LNCaP clone FGC (cell line): ENCODE data around the gene C22orf31.
"Not testable (repeated sequence)": the region's sequence is repeated elsewhere in the genome, so short reads cannot be mapped to it uniquely, and the experiment has no call there.

Experiments
- DNase-seq: peaks from one replicate; pipeline ENCODE4 v3.0.0-alpha.2; 2011; ENCODE audit warnings: low read depth
- H3K4me3 ChIP-seq: 2 replicates; pipeline ENCODE4 v1.5.1; 2011; ENCODE audit warnings: mild to moderate bottlenecking, low read depth, low read length, control low read depth
- CTCF ChIP-seq: IDR thresholded peaks from 2 replicates; pipeline ENCODE4 v1.5.1; 2012; ENCODE audit warnings: mild to moderate bottlenecking; ENCODE audit not compliant: control insufficient read depth, insufficient read depth; ENCODE audit errors: extremely low read depth

The C22orf31 gene

DNA sequence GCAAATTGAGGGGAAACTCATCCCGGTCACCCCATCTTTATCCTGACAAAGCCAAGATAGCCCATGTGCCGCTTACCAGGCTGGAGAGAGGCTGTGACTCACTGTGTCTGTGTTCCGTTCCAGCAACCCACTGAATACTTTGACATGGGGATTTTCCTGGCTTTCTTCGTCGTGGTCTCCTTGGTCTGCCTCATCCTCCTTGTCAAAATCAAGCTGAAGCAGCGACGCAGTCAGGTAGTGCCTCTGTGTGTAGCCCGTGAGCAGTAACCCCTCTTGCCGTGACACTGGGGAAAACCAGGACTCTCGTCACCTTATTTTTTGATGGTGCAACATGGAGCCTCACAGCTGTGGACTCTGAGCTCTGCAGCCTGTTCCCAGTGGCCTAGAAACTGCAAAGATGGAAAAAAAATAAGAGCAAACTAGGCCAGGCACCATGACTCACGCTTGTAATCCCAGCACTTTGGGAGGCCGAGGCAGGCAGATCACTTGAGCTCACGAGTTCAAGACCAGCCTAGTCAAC is 16.9 kb downstream of the C22orf31 start:
- H3K4me3 ChIP-seq, result no peak overlapping the region
- DNase-seq, result no peak
- TF ChIP-seq CTCF, result no peak

DNA sequence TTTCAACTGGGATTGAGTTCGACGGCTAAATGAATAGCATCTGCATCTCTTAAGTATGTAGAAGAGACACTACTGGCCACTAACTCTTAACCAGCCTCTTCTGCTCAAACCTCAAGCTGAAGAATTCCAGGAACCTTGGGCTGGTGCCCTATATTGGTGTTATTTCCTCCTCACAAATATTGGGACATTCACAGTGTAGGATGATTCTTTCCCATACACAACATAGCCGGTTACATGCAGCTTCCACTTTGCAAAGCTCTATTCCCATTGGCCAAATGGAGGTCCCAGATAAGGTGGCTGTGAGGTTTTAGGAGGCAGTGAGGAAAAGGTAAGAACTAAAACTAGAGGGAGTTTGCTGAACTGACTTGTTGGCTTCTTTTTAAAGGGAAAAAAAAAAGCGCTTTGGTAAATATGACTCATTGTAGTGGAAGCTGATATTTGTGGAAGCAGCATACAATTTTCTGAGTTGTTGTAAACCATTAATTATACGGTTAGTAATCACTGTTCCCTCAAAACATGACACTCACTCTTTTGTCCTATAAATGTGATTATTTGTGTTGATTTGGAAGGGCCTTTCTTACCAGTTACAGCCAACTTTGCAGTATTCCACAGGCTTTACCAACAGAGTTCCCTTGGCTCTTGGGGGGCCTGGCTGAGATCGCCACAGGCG is 17.6 kb downstream of the C22orf31 start:
- TF ChIP-seq CTCF, result no peak
- H3K4me3 ChIP-seq, result no peak overlapping the region
- DNase-seq, result no peak

DNA sequence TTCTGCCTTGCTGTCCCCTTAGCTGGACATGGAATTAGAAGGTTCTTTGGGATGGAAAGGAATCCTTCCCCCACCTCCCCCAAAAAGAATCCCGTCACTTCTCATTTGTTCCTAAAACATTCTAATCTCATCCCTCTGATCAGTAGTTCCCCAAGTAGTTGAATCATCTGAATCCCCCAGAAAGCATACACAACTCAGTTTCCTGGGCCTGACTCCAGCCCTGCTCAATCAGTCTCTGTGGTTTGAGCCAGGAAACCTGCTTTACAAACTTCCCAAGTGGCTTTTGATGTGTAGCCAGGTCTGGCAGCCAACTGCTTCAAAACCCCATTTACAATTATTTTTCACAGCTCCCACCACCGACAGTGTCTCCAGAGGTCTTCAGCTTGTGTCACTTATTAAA is 20.2 kb downstream of the C22orf31 start:
- no peak overlapping the region for H3K4me3 ChIP-seq
- TF ChIP-seq CTCF, result no peak
- no peak for DNase-seq

DNA sequence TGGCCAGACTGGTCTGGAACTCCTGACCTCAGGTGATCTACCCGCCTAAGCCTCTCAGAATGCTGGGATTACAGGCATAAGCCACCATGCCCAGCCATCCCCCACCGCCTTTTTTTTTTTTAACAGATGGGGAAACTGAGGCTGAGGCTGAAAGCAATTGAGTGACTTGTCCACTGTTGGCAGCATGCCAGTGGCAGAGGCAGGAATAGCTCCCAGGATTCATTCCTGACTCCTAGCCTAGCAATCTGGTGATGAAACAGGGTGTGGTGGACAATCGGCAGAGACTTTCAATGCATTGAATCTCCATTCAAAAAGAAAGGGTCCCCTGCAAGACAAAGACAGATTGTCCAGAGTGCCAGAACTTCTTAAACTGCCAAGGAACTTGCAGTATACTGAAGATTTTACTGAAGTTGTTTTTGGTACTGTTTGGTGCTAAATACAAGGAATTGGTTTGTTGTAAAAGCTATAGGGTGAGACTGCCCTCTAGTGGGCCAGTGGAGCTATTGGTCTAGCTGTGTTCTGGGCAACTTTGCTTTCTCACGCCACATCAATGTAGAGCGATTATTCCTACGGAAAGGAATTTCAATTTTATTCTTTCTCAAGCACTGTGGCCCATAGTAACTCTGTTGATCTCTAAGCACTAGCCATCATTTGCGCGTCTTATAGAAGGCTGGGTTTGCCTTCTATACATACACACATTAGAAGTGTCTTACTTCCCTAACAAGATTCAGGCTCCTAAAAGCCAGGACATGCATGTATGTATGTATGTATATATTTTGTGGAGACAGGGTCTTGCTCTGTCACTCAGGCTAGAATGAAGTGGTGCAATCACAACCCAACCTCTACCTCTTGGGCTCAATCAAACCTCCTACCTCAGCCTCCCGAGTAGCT is 21.0 kb downstream of the C22orf31 start:
- peak; percentile 85 for TF ChIP-seq CTCF
- peak; percentile 45 for DNase-seq
- no peak overlapping the region for H3K4me3 ChIP-seq

DNA sequence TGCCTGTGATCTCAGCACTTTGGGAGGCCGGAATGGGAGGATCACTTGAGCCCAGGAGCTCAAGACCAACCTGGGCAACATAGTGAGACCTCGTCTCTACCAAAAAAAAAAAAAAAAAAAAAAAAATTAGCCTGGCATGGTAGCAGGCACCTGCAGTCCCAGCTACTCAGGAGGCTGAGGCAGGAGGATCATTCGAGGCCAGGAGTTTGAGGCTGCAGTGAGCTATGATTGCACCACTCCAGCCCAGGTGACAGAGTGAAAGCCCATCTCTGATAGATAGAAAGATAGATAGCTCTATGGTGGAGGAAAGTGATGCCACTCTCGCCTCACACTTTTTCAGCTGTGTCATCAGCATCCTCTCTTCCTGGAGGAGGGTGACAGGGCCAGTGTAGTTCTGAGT is 21.9 kb downstream of the C22orf31 start:
- not testable (repeated sequence) for H3K4me3 ChIP-seq, DNase-seq

GRCh38 chr22:29039148-29039547 is 22.5 kb downstream of the C22orf31 start:
- no peak overlapping the region for H3K4me3 ChIP-seq
- TF ChIP-seq CTCF, result no peak
- no peak for DNase-seq

GRCh38 chr22:29037340-29037932 is 24.2 kb downstream of the C22orf31 start:
- TF ChIP-seq CTCF, result no peak
- DNase-seq, result no peak
- no peak overlapping the region for H3K4me3 ChIP-seq
